Activated CD8-positive, alpha-beta memory T cell treated with anti-CD3 and anti-CD28 coated beads for 48 hours (primary cell): ENCODE results near the gene HRC.
A peak's percentile ranks its signal among the peaks of the same experiment; 100 is the strongest.
"Not testable (repeated sequence)": the region's sequence is repeated elsewhere in the genome, so short reads cannot be mapped to it uniquely, and the experiment has no call there.

Experiments
- DNase-seq, 3 experiments: peaks; one replicate each; pipeline ENCODE4 v3.0.0-alpha.2; 2020; ENCODE audit warnings: low read depth in 2 of 3, low spot score in 2 of 3

Gene HRC, protein sequence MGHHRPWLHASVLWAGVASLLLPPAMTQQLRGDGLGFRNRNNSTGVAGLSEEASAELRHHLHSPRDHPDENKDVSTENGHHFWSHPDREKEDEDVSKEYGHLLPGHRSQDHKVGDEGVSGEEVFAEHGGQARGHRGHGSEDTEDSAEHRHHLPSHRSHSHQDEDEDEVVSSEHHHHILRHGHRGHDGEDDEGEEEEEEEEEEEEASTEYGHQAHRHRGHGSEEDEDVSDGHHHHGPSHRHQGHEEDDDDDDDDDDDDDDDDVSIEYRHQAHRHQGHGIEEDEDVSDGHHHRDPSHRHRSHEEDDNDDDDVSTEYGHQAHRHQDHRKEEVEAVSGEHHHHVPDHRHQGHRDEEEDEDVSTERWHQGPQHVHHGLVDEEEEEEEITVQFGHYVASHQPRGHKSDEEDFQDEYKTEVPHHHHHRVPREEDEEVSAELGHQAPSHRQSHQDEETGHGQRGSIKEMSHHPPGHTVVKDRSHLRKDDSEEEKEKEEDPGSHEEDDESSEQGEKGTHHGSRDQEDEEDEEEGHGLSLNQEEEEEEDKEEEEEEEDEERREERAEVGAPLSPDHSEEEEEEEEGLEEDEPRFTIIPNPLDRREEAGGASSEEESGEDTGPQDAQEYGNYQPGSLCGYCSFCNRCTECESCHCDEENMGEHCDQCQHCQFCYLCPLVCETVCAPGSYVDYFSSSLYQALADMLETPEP

DNA sequence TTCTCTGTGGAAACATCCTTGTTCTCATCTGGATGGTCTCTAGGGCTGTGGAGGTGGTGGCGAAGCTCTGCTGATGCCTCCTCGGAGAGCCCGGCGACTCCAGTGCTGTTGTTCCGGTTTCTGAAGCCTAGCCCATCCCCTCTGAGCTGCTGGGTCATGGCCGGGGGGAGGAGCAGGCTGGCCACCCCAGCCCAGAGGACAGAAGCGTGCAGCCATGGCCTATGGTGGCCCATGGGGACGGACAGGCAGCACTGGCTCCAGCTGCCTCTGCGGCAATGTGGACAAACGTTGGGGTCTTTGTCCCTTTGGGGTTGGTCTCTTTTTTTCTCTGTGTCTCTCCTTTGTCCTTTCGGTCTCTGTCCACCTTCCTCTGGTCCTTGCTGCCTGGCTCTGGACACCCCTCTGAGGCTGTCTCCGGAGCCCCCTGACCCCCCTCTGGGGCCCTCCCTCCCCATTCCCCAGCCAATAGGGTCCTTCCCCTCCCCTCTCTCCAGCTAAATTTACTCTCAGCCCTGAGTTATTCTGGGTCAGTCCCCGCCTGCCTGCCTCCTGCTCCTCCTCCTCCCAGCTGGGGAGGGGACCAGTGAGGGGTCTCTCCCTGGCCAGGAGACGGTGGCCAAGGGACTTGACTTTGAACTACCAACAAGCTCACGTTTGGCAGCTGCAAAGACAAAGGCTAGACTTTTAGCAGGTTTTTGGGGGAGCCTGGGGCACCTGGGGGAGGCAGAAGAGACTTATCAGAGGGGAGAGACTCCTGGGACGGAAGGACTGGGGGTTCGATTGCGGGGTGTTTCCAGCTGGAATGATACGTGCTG is at the start of gene HRC:
Gene HRC (minus strand): TSS at position 392 of the 815 bp plus-strand sequence. CDS start 159 bp downstream, at position 233.
- DNase-seq: no peak

DNA sequence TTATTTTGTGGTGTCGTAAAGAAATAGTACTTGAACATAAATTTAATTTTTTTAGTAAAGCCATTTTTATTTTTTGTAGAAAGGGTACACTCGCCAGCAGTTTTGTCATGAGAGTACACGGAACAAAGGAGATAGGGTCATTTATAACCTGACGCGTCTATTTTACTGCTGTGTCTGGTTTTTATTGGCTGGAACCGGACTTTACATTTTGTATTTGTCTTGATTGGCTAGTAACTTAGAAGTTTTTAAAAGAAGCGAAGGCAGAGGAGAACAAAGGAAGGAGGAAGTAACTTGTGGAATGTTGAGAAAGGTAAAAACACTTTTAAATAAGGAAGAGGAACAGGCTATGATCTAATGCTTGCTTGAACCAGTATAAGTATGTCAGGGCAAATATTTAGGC is 45.8 kb upstream of the HRC start:
- no peak for DNase-seq

DNA sequence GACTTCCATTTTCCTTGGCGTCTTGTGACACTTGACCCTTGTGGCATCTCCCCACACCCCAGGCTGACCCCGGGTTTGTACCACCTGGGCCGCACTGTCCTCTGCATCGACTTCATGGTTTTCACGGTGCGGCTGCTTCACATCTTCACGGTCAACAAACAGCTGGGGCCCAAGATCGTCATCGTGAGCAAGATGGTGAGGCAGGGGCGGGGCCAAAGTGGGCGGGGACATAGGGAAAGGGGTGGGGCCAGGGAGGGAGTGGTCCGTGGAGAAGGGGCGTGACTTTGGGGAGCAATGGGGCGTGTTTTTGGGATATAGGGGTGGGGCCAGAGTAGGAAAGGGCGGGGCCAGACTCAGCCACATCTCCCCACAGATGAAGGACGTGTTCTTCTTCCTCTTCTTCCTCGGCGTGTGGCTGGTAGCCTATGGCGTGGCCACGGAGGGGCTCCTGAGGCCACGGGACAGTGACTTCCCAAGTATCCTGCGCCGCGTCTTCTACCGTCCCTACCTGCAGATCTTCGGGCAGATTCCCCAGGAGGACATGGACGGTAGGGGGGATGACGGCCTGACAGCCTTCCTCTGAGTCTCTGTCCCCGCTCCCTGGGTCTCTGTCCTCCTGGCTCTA is 45.2 kb upstream of the HRC start:
- peak in 1 of 3 experiments; percentile 27 for DNase-seq

DNA sequence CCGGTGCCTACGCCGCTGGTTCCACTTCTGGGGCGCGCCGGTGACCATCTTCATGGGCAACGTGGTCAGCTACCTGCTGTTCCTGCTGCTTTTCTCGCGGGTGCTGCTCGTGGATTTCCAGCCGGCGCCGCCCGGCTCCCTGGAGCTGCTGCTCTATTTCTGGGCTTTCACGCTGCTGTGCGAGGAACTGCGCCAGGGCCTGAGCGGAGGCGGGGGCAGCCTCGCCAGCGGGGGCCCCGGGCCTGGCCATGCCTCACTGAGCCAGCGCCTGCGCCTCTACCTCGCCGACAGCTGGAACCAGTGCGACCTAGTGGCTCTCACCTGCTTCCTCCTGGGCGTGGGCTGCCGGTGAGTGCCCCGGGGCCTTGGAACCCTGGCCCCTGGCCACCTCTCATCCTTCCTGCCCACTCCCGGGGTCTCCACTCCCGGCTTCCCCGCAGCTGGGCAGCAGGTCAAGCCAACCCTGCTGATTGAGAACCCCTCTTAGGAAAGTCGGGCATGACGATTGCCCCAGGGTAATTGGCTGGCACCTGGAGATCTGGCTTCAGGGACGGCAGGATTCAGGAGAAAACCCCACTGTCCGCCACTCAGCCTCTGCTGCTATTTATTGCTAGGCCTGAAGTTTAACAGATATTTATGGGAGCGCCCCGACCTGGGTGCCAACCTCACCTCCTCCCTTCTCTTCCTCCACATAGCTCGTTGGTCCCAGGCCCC is 41.5 kb upstream of the HRC start:
- DNase-seq: no peak

DNA sequence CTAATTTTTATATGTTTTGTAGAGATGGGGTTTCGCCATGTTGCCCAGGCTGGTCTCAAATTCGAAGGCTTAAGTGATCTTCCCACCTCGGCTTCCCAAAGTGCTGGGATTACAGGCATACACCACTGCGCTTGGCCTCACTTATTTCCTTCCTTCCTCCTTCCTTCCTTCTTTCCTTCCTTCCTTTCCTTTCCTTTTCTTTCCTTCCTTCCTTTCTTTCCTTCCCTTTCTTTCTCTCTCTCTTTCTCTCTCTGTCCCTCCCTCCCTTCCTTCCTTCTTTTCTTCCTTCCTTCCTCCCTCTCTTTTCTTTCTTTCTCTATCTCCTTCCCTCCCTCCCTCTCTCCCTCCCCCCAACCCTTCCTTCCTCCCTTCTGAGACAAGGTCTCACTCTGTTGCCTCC is 39.2 kb upstream of the HRC start:
- no peak for DNase-seq

DNA sequence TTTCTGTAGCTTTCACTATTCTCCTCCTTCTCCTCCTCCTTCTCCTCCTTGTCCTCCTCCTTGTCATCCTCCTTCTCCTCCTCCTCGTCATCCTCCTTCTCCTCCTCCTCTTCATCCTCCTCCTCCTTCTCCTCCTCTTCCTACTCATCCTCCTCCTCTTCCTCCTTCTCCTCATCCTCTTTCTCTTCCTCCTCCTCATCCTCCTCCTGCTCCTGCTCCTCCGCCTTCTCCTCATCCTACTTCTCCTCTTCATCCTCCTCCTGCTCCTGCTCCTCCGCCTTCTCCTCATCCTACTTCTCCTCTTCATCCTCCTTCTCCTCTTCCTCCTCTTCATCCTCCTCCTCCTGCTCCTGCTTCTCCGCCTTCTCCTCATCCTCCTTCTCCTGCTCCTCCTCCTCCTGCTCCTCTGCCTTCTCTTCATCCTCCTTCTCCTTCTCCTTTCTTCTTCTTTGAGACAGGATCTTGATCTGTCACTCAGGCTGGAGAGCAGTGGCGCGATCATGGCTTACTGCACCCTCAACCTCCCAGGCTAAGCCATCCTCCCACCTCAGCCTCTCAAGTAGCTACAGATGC is 38.7 kb upstream of the HRC start:
- DNase-seq: no peak

DNA sequence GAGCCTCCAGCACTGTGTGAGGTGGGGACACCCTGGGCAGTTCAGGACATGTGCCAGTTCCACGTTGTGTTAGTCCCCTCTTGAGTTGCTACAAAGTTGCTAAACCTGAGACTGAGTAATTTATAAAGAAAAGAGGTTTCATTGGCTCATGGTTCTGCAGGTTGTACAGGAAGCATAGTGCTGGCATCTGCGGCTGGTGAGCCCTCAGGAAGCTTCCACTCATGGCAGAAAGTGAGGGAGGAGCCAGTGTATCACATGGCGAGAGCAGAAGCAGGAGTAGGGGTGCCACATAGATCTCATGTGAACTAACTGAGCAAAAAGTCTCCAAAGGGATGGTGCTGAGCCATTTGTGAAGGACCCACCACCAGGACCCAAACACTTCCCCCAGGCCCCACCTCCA is 35.6 kb upstream of the HRC start:
- no peak for DNase-seq

DNA sequence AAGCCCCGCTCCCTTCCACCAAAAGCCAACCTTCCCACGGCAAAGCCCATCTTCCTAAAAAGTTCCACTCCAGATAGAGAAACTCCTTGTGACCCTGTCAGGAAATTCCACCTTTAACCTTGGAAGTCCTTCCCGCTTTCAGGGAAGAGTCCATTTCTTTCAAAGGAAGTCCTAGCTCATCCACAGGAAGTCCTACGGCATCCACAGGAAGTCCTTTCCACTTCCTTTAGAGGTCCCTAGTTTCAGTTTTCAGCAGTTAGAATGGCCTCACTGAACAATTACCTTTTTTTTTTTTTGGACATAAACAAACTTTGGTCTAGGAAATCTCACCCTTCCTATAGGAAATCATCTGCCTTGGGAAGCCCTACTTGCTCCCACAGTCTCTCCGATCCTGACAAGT is 34.1 kb upstream of the HRC start:
- DNase-seq: no peak

DNA sequence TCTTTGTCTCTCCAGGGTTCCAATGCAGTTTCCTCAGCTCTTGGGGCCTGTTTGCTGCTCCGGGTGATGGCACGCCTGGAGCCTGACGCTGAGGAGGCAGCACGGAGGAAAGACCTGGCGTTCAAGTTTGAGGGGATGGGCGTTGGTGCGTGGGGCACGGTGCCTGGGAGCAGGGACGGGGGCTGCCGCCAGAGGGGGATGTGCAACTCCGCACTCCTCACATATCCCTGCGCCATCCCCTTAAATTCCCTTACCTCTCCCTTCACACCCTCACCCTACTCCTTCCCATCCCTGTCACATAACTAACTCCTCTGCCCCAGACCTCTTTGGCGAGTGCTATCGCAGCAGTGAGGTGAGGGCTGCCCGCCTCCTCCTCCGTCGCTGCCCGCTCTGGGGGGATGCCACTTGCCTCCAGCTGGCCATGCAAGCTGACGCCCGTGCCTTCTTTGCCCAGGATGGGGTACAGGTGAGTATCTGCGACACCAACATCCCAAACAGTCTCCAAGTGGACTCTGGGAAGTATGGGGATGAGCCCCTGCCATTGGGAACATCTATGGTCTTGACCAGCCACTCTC is 33.5 kb upstream of the HRC start:
- DNase-seq: no peak

DNA sequence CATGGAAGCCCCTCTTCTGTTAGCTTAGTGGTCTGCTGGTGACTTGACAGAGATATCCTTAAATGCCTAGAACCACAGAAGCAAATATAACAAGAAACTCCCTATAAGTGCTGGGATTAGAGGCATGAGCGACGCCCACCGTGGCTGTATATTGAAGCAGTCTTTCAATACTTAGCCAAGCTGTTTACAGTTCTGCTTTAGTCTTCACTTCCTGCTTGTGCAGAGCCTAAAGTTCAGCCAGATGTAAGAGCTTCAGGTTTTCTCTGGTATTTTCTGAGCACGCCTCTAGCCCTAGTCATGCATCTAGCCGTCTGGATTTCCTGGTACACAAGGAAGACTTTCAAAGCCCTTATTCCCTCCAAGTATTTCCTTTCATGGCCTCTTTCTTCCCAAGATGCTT is 30.9 kb upstream of the HRC start:
- no peak for DNase-seq

DNA sequence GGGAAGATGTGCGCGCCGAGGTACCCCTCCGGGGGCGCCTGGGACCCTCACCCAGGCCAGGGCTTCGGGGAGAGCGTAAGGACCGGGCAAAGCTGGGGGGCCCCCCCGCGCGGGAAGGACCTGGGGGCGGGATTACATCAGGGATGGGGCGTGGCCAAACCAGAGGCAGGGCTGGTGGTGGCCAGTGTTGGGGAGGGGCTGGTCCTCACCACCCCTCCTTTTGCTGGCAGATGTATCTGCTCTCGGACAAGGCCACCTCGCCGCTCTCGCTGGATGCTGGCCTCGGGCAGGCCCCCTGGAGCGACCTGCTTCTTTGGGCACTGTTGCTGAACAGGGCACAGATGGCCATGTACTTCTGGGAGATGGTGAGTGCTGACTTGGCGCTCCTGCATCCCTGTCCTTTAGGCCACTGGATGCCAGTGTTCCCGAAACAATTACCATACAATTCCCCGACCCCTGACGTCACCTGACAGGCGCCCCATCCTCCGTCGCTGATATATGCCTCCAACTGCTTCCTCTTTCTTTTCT is 27.7 kb upstream of the HRC start:
- DNase-seq: no peak

DNA sequence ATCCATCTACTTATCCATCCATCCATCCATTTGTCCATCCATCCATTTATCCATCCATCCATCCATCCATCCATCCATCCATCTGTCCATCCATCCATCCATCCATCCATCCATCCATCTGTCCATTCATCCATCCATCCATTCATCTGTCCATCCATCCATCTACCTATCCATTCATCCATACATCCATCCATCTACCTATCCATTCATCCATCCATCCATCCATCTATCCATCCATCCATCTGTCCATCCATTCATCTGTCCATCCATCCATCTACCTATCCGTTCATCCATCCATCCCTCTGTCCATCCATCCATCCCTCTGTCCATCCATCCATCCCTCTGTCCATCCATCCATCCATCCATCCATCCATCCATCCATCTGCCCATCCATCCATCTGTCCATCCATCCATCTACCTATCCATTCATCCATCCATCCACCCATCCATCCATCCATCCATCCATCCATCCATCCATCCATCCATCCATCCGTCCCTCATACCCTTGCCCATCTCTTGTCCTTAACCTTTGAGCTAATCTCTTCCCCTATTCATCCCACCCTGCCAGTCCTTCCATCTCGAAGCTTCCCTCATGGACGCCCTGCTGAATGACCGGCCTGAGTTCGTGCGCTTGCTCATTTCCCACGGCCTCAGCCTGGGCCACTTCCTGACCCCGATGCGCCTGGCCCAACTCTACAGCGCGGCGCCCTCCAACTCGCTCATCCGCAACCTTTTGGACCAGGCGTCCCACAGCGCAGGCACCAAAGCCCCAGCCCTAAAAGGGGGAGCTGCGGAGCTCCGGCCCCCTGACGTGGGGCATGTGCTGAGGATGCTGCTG is 27.0 kb upstream of the HRC start:
- not testable (repeated sequence) for DNase-seq

DNA sequence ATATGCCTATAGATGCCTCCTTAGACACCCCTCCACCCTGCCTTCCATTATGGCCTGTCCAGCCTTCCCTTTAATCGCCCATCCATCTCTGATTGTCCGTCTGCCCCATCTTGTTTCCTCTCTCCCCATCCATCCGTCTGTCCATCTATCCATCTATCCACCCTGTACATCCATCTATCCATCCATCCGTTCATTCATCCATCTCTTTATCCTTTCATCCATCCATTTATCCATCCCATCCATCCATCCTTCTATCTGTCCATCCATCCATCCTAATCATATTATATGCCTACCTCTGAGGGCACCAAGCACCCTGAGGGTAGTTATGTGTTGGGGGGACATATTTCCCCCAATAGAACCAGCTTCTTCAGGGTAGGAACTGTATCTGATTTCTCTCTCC is 25.5 kb upstream of the HRC start:
- DNase-seq: no peak

DNA sequence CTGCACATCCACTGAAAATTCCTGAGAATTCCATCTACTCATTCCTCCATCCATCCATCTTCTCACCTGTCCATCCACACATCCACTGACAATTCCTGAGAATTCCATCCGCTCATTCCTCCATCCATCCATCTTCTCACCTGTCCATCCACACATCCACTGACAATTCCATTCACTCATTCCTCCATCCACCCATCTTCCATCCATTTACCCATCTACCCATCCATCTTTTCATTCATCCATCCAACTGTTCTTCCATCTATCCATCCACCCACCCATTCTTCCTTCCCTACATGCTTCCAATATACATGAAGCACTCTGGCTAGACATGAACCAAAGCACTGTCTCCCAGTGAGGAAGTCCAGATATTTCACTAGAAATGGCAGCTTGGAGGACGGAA is 18.0 kb upstream of the HRC start:
- DNase-seq: no peak

DNA sequence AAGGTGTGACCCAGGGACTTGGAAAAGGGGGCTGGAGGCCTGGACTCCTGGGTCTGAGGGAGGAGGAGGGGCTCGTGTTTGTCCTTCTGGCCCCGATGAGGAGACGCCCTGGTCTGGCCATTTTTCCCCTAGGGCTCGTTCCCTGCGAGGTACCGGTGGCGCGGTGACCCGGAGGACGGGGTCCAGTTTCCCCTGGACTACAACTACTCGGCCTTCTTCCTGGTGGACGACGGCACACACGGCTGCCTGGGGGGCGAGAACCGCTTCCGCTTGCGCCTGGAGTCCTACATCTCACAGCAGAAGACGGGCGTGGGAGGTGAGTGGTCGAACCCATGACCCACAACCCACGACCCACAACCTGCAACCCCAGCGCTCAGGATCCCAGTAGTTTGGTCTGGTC is 13.2 kb upstream of the HRC start:
- no peak for DNase-seq

DNA sequence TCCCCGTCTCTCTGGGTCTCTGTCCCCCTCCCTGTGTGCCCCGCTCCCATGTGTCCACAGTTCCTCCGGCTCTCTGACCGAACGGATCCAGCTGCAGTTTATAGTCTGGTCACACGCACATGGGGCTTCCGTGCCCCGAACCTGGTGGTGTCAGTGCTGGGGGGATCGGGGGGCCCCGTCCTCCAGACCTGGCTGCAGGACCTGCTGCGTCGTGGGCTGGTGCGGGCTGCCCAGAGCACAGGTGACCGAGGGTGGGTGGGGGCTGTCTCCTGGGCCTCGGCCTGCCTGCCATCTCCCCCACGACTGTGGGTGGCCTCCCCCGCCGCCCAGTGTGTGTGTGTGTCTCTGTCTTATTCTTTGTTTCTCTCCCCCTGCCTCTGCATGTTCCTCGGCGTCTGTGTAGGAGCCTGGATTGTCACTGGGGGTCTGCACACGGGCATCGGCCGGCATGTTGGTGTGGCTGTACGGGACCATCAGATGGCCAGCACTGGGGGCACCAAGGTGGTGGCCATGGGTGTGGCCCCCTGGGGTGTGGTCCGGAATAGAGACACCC is 12.7 kb upstream of the HRC start:
- DNase-seq: no peak

DNA sequence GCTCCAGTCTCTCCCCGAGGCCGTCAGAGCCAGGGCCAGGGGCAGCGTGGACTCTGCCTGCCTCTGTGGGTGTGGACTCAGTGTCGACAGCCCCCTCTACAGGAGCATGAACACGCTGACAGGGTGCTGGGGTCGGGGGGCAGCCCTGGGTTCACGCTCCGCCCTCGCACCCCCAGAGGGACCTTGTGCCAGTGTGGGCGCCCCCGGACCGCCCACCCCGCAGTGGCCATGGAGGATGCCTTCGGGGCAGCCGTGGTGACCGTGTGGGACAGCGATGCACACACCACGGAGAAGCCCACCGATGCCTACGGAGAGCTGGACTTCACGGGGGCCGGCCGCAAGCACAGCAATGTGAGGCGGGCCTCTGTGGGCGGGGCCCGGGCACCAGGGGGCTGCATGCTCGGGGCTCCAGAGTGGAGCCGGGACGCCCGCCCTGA is 10.7 kb upstream of the HRC start:
- no peak for DNase-seq

DNA sequence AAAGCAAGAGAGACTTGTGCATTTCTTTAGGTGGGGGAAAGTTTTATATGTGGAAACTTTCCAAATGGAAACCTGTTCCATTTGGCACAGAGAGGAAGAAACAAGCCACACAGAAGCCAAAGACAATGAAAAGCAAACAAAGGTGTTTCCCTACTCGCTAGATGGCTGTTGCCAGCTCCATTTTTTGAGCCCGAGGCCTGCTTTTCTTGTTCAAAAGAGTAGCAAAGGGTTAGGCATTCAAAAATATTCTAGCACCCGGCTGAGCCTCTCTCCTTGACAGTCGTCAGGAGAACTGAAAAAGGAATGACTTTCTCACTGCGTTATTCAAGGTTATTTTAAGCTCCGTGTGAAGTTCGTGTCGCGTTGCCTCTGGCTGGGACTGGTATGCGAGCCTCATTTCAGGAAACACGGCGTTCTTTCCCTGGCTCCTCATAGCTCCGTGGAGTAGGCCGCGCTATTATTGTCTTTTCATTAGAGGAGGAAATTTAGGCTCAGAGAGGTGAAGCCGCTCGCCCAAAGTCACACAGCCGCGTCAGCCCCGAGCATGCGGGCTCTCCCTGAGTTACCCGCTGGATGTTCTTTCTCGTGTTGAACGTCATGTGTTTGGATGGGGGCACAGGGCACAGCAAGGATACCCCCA is 10.0 kb upstream of the HRC start:
- DNase-seq: no peak
